ENCODE measurements around the gene PIAS1.
"Not testable (repeated sequence)": the region's sequence is repeated elsewhere in the genome, so short reads cannot be mapped to it uniquely, and the experiment has no call there.

The PIAS1 gene

GRCh38 chr15:68034719-68035293 is 19.3 kb upstream of the PIAS1 start:
- no peak for DNase-seq (ENCODE audit: low read depth)

DNA sequence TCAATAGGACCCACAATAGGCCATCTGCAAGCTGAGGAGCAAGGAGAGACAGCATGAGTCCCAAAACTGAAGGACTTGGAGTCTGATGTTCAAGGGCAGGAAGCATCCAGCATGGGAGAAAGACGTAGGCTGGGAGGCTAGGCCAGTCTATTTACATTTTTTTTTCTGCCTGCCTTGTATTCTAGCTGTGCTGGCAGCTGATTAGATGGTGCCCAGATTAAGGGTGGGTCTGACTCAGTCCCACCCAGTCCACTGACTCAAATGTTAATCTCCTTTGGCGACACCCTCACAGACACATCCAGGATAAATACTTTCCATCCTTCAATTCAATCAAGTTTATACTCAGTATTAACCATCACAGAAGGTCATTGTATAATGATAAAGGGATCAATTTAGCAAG is 15.9 kb upstream of the PIAS1 start:
- DNase-seq (ENCODE audit: low read depth), result no peak

DNA sequence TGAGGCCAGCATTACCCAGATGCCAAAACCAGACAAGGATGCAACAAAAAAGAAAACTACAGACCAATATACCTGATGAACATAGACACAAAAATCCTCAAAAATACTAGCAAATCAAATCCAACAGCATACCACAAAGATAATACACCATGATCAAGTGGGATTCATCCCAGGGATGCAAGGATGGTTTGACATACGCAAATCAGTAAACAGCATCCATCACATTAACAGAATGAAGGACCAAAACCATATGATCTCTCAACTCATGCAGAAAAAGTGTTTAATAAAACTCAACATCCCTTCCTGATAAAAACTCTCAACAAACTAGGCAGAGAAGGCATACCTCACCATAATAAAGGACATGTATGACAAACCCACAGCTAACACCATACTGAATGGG is 14.0 kb upstream of the PIAS1 start:
- DNase-seq (ENCODE audit: low read depth), result no peak

GRCh38 chr15:68042156-68042854 is 11.8 kb upstream of the PIAS1 start:
- no peak for DNase-seq (ENCODE audit: low read depth)

DNA sequence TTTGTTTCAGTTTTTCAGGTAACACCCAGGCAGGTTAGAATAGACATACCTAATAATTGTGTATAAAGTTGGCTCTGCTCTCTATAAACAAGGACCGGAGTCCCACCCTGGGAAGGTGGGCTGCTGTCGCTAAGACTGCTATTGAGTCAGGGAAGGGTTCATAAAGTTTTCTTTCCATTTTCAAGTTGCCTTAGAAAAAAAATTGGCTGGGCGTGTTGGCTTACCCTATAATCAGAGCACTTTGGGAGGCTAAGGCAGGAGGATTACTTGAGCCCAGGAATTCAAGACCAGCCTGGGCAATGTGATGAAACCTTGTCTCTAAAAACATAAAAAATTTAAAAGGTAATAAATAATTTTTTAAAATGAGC is 11.3 kb upstream of the PIAS1 start:
- DNase-seq (ENCODE audit: low read depth), result no peak

- DNase-seq (ENCODE audit: low read depth), result no peak
Observed at GRCh38 chr15:68045289-68046265, 8.5 kb upstream of the PIAS1 start.

- DNase-seq (ENCODE audit: low read depth), result no peak
Observed at GRCh38 chr15:68047826-68048225, 6.3 kb upstream of the PIAS1 start.

DNA sequence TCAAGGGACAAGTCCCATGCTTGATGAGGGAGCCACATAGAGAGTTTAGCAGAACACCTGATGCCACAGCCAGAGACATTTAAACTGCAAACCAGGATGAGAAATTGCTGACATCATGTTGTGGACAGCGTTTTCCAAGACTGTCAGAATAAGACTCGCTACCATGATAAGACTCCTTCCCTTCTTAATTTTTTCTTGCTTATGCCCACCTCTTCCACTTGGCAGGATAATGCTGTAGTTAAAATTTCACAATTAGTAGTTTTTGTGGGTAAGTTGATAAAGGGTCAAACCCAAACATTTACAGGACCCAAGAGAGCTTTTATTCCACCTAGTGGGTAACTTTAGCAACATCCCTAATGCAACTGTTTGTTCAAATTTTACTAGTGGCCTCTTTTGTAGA is 3.0 kb upstream of the PIAS1 start:
- DNase-seq (ENCODE audit: low read depth), result no peak

DNA sequence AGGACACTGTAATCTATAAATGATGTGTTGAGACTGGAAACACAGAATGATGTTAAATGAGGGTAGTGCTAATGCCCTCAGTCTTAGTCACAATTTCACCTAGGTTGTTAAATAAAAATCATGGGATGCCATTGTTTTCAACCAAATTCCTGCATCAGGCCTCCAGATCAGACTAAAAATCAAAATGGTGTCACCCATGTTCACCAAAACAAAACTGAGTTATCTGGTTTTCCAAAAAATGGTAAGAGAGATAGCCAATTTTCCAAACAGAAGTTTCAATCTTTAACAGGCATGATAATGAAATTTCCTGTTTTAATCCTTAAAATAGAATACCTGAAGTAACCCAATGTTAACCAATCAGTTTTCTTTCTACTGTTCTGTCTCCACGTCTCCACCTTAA is 2.2 kb upstream of the PIAS1 start:
- no peak for DNase-seq (ENCODE audit: low read depth)

GRCh38 chr15:68052431-68052830 is 1.7 kb upstream of the PIAS1 start:
- no peak for DNase-seq (ENCODE audit: low read depth)

DNA sequence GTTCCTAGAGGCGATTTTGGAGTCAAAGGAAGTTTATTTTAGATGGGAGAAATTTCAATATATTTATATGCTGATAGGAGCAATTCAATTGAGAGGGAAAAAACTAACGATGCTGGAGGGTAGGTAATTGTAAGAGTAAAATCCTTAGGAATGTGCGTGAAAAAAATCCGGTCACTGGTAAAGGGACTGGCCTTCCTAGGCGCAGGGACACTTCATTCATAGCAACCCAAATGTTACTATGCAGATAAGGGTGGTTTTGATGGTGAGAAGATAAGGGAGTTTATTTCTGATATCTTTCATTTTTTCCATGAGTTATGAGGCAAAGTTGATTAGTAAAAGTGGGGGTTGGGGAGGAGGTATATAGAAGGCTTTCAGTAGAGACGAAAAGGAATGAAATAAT is 1.1 kb upstream of the PIAS1 start:
- no peak for DNase-seq (ENCODE audit: low read depth)

DNA sequence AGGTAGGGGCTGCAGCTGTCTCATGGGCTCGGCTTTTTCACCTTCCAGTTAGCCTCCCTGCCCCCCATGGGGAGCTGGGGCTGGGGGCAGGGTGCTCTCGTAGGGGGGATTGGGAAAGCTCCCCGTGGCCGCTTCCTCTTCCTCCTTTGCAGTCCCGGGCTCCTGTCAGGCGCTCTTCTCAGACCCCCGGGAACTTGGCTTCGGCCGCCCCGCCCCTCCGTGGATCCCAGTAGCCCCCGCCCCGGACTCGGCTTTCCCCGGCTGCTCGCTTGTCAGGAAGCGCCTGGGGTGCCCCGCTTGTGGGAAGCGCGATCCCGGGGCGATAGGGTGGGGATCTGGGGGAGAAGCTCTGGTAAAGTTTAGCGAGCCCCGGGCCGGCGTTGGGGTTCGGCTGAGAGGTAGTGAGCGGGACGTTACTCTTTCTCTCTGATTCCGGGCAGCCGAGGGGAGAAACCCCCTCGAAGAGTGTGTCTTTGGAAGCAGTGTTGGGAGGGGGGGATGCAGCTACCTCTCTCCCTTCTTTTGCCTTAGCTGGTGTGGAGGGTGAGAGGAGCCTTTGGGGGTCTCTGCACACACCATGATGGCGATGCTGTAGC is 611 bp downstream of the PIAS1 start:
- peak; percentile 16 for DNase-seq (ENCODE audit: low read depth)

GRCh38 chr15:68055224-68055705 is 1.1 kb downstream of the PIAS1 start:
- peak; percentile 4 for DNase-seq (ENCODE audit: low read depth)

DNA sequence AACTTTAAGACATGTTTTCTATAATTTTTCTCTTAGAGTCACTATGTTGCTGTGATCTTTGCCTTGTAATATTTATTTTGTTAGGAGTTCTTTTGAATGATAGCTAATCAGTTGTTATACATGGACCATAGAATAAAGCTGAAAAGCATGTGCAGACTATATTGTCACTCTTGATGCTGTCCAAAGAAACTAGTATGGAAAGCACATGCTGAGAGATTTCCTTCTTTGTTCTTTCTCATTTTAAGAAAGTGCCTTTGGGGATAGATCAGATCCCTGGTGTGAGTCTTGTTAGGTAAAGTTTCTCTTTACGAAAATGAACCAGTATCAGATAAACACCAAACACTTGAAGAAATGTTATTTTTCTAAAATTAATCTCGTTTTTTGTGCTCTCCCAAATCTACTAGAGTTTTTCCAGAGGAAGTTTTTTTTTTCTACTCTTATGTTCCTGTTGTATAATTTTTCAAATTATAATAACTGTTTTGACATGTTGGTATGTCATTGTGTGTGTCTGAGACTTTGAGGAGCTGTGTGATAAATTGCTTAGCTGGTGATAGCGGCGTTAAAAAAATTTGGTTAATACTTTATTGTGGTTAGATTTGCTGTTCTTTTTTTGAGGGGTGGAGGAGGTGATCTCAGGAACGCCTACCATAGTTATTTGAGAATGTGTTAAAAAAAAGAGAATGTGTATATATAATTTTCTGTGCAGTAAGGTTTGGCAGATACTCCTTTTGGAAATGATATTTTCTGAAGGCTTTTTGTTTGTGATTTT is 2.2 kb downstream of the PIAS1 start:
- no peak for DNase-seq (ENCODE audit: low read depth)

DNA sequence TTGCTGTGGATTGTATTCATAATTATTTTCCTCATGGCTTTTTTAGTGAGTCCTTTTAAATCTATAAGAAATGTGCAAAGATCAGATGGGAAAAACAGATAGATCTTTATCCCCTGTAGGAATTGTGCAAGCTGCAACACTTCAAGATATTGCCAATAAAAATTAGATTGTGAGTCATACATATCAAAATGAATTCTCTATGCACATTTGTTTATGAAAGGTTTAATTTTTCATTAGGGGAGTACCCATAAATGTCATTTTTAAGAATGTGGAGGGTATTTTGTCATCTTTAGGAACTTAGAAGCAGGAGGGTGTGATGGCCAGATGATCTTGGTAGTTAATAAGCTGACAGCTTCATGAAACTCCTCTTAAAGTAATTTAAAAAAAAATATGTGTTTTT is 2.9 kb downstream of the PIAS1 start:
- DNase-seq (ENCODE audit: low read depth), result no peak

- no peak for DNase-seq (ENCODE audit: low read depth)
Observed at GRCh38 chr15:68057758-68058157, 3.6 kb downstream of the PIAS1 start.

DNA sequence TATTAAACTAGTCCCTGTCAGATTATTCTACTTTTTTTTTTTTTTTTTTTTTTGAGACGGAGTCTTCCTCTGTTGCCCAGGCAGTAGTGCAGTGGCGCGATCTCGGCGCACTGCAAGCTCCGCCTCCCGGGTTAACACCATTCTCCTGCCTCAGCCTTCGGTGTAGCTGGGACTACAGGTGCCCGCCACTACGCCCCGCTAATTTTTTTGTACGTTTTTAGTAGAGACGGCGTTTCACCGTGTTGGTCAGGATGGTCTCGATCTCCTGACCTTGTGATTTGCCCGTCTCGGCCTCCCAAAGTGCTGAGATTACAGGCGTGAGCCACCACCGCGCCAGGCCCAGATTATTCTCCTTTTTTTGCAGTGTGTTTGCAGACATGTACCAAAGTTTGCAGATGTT is 4.9 kb downstream of the PIAS1 start:
- not testable (repeated sequence) for DNase-seq (ENCODE audit: low read depth)

DNA sequence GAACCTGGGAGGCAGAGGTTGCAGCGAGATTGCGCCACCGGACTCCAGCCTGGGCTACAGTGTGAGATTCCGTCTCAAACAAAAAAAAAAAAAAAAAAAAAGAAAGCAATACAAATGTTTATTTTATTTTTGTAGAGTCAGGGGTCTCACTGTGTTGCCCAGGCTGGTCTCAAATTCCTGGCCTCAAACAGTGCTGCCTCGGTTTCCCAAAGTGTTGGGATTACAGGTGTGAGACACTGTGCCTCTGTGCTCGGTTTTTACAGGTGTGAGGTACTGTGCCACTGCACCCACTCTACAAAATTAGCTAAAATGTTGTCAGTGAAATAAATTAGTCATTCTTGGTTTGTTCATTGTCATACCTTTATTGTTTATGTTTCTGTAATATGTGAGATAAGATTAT is 5.5 kb downstream of the PIAS1 start:
- DNase-seq (ENCODE audit: low read depth), result no peak

DNA sequence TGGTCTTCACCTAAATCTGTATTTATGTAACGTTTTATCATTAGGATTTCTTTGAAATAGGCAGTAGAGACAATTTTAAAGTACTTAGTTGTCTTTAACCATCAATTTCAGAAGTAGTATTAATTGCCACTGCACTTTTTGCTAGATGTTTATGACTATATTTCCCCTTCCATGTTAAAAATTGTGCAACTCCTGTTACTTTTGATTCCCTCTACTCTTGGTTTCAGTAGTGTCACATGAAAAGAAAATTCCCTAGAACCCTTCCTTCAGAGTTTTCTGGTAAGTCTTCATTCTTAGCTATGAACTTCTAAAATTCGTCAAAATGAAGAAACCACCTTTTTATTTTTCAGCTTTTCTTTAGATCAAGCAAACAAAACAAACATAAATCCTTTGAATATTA is 7.1 kb downstream of the PIAS1 start:
- DNase-seq (ENCODE audit: low read depth), result no peak

GRCh38 chr15:68061602-68062001 is 7.5 kb downstream of the PIAS1 start:
- DNase-seq (ENCODE audit: low read depth), result no peak

DNA sequence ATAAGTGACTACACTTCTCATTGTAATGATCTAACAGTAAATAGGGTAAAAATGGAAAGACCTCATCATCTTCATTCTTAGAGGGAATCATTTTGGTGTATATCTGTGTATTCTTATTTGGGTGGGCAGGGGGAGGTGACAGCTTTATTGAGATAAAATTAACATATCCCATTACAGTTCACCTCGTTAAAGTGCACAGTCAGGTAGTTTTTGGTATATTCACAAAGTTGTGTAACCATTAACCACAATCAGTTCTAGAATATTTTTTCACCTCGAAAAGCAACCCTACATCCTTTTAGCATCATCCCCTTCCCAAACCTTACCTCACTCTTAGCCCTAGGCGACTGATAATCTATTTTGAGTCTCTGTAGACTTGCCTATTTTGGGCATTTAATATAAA is 8.1 kb downstream of the PIAS1 start:
- no peak for DNase-seq (ENCODE audit: low read depth)

DNA sequence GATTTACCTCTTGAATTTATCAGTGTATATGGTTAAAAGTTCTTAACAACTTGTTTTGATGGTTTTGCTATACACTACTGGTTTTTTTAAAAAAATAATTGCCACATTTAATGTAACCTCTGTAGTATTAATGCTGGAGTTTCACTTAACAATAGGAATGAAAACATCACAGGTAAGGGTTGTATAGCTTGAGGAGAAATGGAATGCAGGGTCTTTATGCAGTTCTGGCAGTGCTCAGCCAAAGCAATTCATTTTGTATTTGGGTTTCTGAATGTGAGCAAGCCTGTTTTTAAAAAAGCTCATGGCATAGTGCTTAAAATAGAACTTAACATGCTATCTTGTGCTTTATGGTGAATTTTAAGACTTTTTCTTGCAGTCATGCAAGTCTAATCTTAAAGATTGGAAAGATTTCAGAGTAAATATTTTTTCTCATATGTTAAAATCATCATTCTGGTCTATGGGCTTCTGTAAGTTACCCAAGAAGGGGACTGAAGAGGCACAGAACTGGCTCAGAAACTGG is 8.9 kb downstream of the PIAS1 start:
- DNase-seq (ENCODE audit: low read depth), result no peak

Data from fibroblast of the conjunctiva (primary cell).